ENCODE data around the gene SH3GL1. TPM values are rescaled to one million over a fixed set of nuclear protein-coding genes. Genes with fewer than 3 reads are reported as not detected.

SH3GL1 gene
- total RNA-seq, 2 experiments from 2014 or later, result 33.2 to 38.9 TPM

- Histone ChIP-seq H3K79me2 (ENCODE audit: insufficient read depth, low read depth, low read length) (peaks cover 86% of the 10 kb centered on the region), H3K36me3 (ENCODE audit: insufficient read depth, low read length) (peaks cover 60% of the 10 kb centered on the region), H3K27ac (ENCODE audit: low read depth, low read length, poor library complexity, severe bottlenecking) (no peak overlapping the region), H3K9me2 (ENCODE audit: insufficient read depth, low read length) (no peaks in the 10 kb centered on the region), H3K4me2 (ENCODE audit: low read length) (no peak overlapping the region), H4K20me1 (ENCODE audit: insufficient read depth, low read length) (peaks cover 10% of the 10 kb centered on the region), H2AFZ (ENCODE audit: low read length) (no peak overlapping the region), H3K4me1 (ENCODE audit: insufficient read depth, low read length, poor library complexity, severe bottlenecking) (peaks cover 4% of the 10 kb centered on the region), H3K9me3 (ENCODE audit: low read length) (no peaks in the 10 kb centered on the region), H3K4me3 (ENCODE audit: low read depth, low read length, poor library complexity, severe bottlenecking) (no peak overlapping the region)
- no peak for DNase-seq (ENCODE audit: low spot score)
- ChIA-PET POLR2A (interaction anchor here (0.7 to 1.1 kb wide), 3 partner anchors 8 to 51 kb away, joined by 3 to 4 read pairs (median 3); partner anchors contain the start of gene CHAF1A), CTCF (ENCODE audit: unreplicated experiment) (no interaction called here)
- intact Hi-C loops (cut with micrococcal nuclease; ENCODE audit: unreplicated experiment), result no loop called here
- BruUV-seq (replicated peaks), result no TSS peak
- TF ChIP-seq CTCF (conservative IDR thresholded peaks at IDR 0.05; ENCODE audit: low read length), result no peak
Measured at GRCh38 chr19:4393947-4394590, 6.3 kb downstream of the SH3GL1 start.

- Histone ChIP-seq H3K4me2 (ENCODE audit: low read length) (no peak overlapping the region), H2AFZ (ENCODE audit: low read length) (no peak overlapping the region), H3K9me2 (ENCODE audit: insufficient read depth, low read length) (no peaks in the 10 kb centered on the region), H3K79me2 (ENCODE audit: insufficient read depth, low read depth, low read length) (peaks cover 65% of the 10 kb centered on the region), H3K4me1 (ENCODE audit: insufficient read depth, low read length, poor library complexity, severe bottlenecking) (no peaks in the 10 kb centered on the region), H3K9me3 (ENCODE audit: low read length) (no peaks in the 10 kb centered on the region), H4K20me1 (ENCODE audit: insufficient read depth, low read length) (peaks cover 4% of the 10 kb centered on the region), H3K27ac (ENCODE audit: low read depth, low read length, poor library complexity, severe bottlenecking) (no peak overlapping the region), H3K36me3 (ENCODE audit: insufficient read depth, low read length) (peaks cover 45% of the 10 kb centered on the region), H3K4me3 (ENCODE audit: low read depth, low read length, poor library complexity, severe bottlenecking) (no peak overlapping the region)
- DNase-seq (ENCODE audit: low spot score), result no peak
- BruUV-seq (replicated peaks), result no TSS peak
- intact Hi-C loops (cut with micrococcal nuclease; ENCODE audit: unreplicated experiment), result no loop called here
- CTCF ChIA-PET (ENCODE audit: unreplicated experiment), result no interaction called here
- POLR2A ChIA-PET, result no interaction called here
- TF ChIP-seq CTCF (conservative IDR thresholded peaks at IDR 0.05; ENCODE audit: low read length), result no peak
- no peak for TF ChIP-seq EZH2phosphoT487 (IDR thresholded peaks at IDR 0.05; ENCODE audit: borderline replicate concordance, low read depth, low read length)
Measured at GRCh38 chr19:4391701-4392483, 8.5 kb downstream of the SH3GL1 start.

- TF ChIP-seq CTCF (conservative IDR thresholded peaks at IDR 0.05; ENCODE audit: low read length), result no peak
- no peak for TF ChIP-seq EZH2phosphoT487 (IDR thresholded peaks at IDR 0.05; ENCODE audit: borderline replicate concordance, low read depth, low read length)
- H3K4me3 ChIP-seq (ENCODE audit: low read depth, low read length, poor library complexity, severe bottlenecking), result no peak overlapping the region
- intact Hi-C loops (cut with micrococcal nuclease; ENCODE audit: unreplicated experiment), result no loop called here
- DNase-seq (ENCODE audit: low spot score), result no peak
- H3K9me3 ChIP-seq (ENCODE audit: low read length), result no peaks in the 10 kb centered on the region
- peaks cover 59% of the 10 kb centered on the region for H3K79me2 ChIP-seq (ENCODE audit: insufficient read depth, low read depth, low read length)
- H3K4me2 ChIP-seq (ENCODE audit: low read length), result no peak overlapping the region
- no peak overlapping the region for H2AFZ ChIP-seq (ENCODE audit: low read length)
- BruUV-seq (replicated peaks), result no TSS peak
- POLR2A ChIA-PET, result interaction anchor here (0.6 kb wide), 1 partner anchor 40 kb away, joined by 6 read pairs; no protein-coding TSS in a partner anchor
- H3K9me2 ChIP-seq (ENCODE audit: insufficient read depth, low read length), result no peaks in the 10 kb centered on the region
- CTCF ChIA-PET (ENCODE audit: unreplicated experiment), result no interaction called here
- no peaks in the 10 kb centered on the region for H3K4me1 ChIP-seq (ENCODE audit: insufficient read depth, low read length, poor library complexity, severe bottlenecking)
- peaks cover 39% of the 10 kb centered on the region; the same call in 1 of the 2 replicates for H3K36me3 ChIP-seq (ENCODE audit: insufficient read depth, low read length)
- no peak overlapping the region for H3K27ac ChIP-seq (ENCODE audit: low read depth, low read length, poor library complexity, severe bottlenecking)
- H4K20me1 ChIP-seq (ENCODE audit: insufficient read depth, low read length), result no peaks in the 10 kb centered on the region; the same call in 1 of the 2 replicates
Measured at GRCh38 chr19:4391306-4391693, 9.0 kb downstream of the SH3GL1 start.

Data from OCI-LY7 (cell line).